ENCODE measurements around the gene ELANE. TPM values are rescaled to one million over a fixed set of nuclear protein-coding genes. Genes with fewer than 3 reads are reported as not detected.
"Not testable (repeated sequence)": the region's sequence is repeated elsewhere in the genome, so short reads cannot be mapped to it uniquely, and the experiment has no call there.

Gene ELANE
- total RNA-seq, 2 donors from 2014 or later: 0.81 TPM; not detected in 1

DNA sequence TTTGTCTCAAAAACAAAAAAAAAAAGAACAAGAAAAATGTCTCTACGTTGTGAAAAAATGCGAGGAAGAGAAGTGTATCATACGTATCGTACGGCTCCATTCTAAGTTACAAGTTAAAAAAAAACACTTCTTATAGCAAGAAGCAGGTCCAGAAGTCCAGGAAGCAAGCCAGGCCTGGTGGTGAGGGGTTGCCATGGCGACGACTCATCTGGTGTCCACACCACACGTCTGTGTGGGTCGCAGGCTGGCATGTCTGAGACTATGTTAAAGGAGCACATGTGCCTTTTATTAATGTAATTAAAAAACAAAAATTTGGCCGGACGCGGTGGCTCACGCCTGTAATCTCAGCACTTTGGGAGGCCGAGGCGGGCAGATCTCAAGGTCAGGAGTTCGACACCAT is 35.0 kb downstream of the ELANE start:
- intact Hi-C loops (cut with DNase I, micrococcal nuclease): no loop called here
- no peak for DNase-seq
- no peak for ATAC-seq

GRCh38 chr19:887599-887998 is 35.5 kb downstream of the ELANE start:
- ATAC-seq (no peak), DNase-seq (no peak)

GRCh38 chr19:888581-889385 is 36.7 kb downstream of the ELANE start:
- no peak for DNase-seq
- ATAC-seq: no peak
- intact Hi-C loops (cut with DNase I, micrococcal nuclease): no loop called here

More at GRCh38 chr19:887599-887998, 35.5 kb downstream of the ELANE start:
- intact Hi-C loops (cut with DNase I, micrococcal nuclease): no loop called here

GRCh38 chr19:889662-890295 is 37.7 kb downstream of the ELANE start:
- no peak for ATAC-seq
- no peak for DNase-seq
- intact Hi-C loops (cut with DNase I, micrococcal nuclease): no loop called here

- no peak for DNase-seq
- no peak for ATAC-seq
- intact Hi-C loops (cut with DNase I, micrococcal nuclease): no loop called here
These were observed 38.7 kb downstream of the ELANE start for GRCh38 chr19:890831-891230.

DNA sequence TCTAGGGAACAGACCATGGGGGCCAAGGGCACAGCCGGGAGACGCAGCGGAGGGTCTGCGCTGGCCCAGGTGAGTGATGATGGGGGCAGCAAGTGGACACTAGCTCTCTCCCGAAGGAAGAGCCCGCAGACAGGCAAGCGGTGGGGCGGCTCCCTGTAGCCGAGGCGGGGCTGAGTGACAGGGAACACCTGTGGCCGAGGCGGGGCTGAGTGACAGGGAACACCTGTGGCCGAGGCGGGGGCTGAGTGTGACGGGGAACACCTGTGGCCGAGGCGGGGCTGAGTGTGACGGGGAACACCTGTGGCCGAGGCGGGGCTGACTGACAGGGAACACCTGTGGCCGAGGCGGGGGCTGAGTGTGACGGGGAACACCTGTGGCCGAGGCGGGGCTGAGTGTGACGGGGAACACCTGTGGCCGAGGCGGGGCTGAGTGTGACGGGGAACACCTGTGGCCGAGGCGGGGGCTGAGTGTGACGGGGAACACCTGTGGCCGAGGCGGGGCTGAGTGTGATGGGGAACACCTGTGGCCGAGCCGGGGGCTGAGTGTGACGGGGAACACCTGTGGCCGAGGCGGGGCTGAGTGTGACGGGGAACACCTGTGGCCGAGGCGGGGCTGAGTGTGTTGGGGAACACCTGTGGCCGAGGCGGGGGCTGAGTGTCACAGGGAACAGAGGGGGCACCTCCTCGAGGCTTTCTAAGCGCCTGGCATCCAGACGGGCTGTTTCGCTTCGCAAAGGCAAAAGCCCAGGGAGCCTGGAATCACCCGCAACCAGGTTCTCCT is 39.5 kb downstream of the ELANE start:
- intact Hi-C loops (cut with DNase I, micrococcal nuclease): not testable (repeated sequence)
- ATAC-seq: peak; percentile 55
- DNase-seq: peak; percentile 80

GRCh38 chr19:892243-892893 is 40.3 kb downstream of the ELANE start:
- ATAC-seq (peak; percentile 38), DNase-seq (peak in 1 of 2 donors; percentile 51)
- intact Hi-C loops (cut with DNase I, micrococcal nuclease): no loop called here

DNA sequence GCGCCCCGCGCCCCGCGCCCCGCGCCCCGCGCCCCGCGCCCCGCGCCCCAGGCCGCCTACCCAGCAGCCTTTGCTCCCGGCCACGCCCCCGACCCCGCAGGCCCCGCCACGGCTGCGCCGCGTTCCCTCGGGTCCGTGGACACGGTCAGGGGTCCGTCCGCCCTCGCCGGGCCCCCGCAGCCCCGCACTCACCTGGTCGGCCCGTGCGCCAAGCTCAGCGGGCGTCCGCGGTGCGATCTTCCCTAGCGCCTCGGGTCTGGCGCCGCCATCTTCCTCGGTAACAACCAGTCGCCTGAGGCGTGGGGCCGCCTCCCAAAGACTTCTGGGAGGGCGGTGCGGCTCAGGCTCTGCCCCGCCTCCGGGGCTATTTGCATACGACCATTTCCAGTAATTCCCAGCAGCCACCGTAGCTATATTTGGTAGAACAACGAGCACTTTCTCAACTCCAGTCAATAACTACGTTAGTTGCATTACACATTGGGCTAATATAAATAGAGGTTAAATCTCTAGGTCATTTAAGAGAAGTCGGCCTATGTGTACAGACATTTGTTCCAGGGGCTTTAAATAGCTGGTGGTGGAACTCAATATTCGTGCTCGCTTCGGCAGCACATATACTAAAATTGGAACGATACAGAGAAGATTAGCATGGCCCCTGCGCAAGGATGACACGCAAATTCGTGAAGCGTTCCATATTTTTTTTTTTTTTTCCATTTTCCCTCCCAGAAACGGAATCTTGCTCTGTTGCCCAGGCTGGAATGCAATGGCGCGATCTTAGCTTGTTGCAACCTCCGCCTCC is 41.0 kb downstream of the ELANE start, which contains the start of the genes MED16 and RNU6-9:
Gene MED16, minus strand, starts transcription at position 294 of the 796 bp plus-strand sequence. CDS start 2,056 bp downstream, outside the sequence.
Gene RNU6-9, plus strand, starts transcription at position 591 of the 796 bp plus-strand sequence.
- peak; percentile 92 for ATAC-seq
- intact Hi-C loops (cut with DNase I, micrococcal nuclease): no loop called here
- DNase-seq: peak; percentile 91 to 93

DNA sequence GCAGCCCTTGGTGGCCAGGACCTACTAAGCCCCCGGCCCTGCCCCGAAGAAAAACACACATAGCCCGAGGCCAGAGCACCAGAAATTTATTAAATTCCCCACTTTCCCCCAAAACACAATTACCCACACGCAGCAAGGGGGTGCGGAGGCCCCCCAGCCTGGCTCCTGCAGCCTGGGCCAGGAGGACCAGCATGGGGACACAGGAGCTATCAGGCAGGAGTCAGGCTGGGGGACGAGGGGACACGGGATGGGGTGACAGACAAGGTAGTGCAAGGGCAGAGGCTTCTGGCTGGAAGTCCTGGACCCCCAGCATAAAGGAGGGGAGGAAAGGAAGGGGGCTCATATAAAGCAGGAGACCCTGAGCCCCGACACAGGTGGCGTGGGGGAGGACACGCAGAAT is 44.3 kb downstream of the ELANE start:
- ATAC-seq (no peak), DNase-seq (no peak)
- intact Hi-C loops (cut with DNase I, micrococcal nuclease): no loop called here

DNA sequence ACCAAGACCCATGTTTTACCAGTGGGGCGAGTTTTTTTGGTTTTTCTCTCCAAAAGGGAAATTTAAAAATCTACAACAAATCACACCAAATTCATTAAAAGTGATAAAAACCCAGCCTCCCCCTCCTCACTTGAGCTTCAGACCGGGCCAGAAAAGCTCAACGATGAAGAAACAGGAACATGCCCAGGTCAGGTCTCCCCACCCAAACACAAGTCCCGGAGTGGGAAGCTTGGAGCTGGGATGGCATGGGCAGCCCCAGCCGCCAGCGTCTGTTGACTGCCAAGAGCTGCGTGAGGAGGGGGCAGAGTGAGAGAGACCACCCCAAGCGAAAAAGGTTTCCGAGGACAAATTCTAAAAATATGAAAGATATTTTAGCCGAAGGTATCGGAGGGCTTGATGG is 44.9 kb downstream of the ELANE start:
- DNase-seq: no peak
- intact Hi-C loops (cut with DNase I, micrococcal nuclease): no loop called here
- no peak for ATAC-seq

DNA sequence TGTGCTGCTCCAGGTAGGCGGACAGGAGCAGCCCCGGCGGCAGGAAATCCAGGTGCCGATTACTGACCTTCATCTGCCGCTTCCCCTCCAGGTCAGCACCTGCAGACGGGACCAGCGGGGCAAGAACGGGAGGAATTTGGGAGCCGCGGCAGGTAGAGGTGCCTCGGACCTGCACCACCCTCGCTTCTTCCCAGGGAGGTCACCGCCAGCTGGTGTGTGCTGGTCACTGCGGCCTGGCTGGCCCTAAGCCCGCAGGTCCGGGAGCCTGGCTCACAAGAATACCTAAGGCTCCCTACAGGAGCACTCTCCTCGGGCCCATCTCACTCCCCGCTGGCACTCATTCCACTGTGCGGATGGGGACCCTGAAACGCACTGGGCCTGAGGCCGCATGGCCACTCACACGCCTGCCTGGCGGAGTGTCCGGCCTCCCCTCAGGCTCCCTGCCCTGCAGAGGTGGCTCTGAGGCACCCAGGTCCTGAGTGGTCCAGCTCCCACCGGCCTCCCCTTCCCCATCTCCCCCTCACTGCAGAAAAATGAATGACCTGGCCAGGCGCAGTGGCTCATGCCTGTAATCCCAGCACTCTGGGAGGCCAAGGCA is 45.4 kb downstream of the ELANE start:
- ATAC-seq: no peak
- intact Hi-C loops (cut with DNase I, micrococcal nuclease): no loop called here
- no peak for DNase-seq

DNA sequence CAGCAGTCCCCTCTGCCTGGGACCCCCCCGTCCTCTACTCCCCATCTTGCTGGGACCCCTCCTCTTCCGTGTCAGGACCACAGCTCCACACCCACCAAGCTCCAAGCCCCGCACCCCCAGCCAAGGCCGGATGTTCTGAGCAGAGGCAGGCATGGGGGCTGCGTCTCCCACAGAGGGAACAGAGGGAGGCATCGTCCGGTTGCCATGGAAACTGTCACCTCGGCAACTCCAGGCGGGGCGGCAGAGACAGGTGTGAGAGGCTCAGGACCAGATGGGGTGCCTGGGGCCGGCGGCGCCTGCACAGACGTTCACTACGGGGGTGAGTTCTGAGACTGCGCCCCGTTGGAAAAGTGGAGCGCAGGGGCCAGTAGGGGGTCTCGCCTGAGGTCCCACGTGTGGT is 46.6 kb downstream of the ELANE start:
- ATAC-seq (no peak), DNase-seq (no peak)
- intact Hi-C loops (cut with DNase I, micrococcal nuclease): no loop called here

DNA sequence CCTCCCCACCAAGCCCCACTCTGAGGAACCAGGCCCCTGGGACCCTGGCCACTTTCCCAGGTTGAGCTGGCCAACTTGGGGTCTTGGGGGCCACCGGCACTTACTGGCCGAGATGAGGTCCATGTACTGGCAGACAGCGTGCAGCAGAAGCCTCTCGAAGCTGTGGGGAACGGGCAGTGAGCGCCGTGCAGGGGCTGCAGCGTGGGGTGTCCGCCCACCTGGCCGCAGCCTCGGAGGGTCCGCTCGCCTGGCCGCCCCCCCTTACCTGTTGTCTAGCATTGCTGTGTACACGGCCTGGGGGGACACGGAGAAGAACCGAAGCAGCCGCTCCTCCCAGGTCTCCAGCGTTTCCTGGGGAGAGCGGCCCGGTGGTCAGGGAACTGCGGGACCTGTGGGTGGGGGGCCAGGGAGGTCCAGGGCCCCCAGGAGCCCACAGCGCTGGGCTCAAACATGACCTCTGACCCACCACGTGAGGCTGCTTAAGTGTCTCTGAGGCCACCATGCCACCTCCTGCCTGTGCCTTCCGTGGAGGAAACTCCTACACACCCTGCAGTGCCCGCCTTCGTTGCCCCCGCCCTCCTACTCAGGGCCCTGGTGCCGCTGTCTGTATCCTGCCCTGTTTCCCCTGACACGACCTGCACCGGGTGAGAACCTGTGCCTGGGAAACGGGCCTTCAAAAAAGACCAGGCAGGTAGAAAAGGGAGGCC is 47.4 kb downstream of the ELANE start:
- DNase-seq (no peak), ATAC-seq (no peak)
- intact Hi-C loops (cut with DNase I, micrococcal nuclease): no loop called here

DNA sequence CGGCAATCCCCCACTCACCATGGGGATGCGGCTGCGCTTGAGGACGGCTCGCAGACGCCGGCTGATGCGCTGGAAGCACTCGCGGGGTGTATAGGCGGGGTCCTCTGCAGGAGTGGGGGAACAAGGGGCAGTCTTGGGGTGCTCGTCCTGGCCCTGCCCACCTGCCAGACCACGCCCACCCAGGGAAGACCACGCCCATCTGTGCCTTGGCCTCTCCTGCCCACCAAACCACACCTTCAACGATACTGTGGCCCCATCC is 47.9 kb downstream of the ELANE start:
- ATAC-seq: no peak
- no peak for DNase-seq
- intact Hi-C loops (cut with DNase I, micrococcal nuclease): no loop called here

- peak; percentile 77 for ATAC-seq
- intact Hi-C loops (cut with DNase I, micrococcal nuclease): no loop called here
- peak in 1 of 2 donors; percentile 55 for DNase-seq
These were observed 48.4 kb downstream of the ELANE start for GRCh38 chr19:900302-901111.

DNA sequence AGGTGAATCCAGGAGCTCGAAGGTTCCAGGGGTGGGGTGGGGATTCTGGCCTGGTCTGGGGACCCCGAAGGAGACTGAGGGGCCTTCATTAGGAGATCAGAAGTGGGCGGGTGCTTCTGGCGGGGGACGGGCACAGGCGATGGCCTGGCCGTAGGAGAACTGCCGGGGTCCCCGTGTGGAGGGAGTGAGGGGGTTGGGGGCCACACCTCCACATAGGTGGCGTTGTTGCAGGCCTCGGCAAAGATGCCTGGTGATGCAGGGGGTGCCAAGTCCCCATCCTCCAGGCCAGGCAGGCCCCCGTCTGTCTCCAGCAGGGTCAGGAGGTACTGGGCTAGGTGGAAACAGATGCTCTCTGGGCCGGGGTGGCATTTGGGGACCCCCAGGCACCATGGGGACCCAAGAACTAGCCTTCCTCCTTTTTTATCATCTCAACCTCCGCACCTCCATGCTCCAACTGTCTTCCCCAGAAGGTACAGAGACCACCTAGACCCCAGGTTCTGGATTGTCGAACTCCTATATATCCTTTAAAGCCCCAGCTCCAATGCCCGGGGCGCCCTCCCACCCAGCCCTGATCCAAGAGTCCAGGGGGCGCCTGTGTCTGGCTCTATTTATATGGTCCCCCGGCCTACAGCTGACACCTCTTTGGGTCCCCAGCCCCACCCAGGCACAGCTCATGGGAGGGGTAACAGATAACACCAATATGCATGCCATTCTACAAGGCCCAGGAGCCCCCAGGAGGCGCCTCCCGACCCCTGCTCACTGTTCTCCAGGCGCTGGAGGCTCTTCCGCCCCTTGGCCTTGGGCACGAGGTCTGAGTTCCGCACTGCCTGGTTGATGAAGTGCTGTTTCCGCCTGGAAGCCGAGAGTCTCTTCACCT is 49.4 kb downstream of the ELANE start:
- intact Hi-C loops (cut with DNase I, micrococcal nuclease): no loop called here
- DNase-seq (no peak), ATAC-seq (no peak)

All from left colon (tissue), 2 donors.